Ishikawa (cell line): ENCODE results near the gene DAB2IP.

Source experiments
- CEBPB ChIP-seq: IDR thresholded peaks from 2 replicates; pipeline ENCODE4 v1.6.1; 2012
- CREB1 ChIP-seq: IDR thresholded peaks from 2 replicates; pipeline ENCODE4 v1.6.1; 2012; ENCODE audit warnings: low read depth
- EGR1 ChIP-seq: IDR thresholded peaks from 2 replicates; pipeline ENCODE4 v1.6.1; 2012
- EP300 ChIP-seq: IDR thresholded peaks from 2 replicates; pipeline ENCODE4 v1.6.1; 2012; ENCODE audit warnings: borderline replicate concordance
- FOXM1 ChIP-seq: IDR thresholded peaks from 2 replicates; pipeline ENCODE4 v1.6.1; 2012; ENCODE audit warnings: low read depth, borderline replicate concordance
- NFIC ChIP-seq: IDR thresholded peaks from 2 replicates; pipeline ENCODE4 v1.6.1; 2012
- RAD21 ChIP-seq: IDR thresholded peaks from 2 replicates; pipeline ENCODE4 v1.6.1; 2012; ENCODE audit warnings: low read depth
- TAF1 ChIP-seq: IDR thresholded peaks from 2 replicates; pipeline ENCODE4 v1.6.1; 2012; ENCODE audit warnings: low read depth, mild to moderate bottlenecking
- TCF12 ChIP-seq: IDR thresholded peaks from 2 replicates; pipeline ENCODE4 v1.6.1; 2012; ENCODE audit warnings: low read depth
- TEAD4 ChIP-seq: IDR thresholded peaks from 2 replicates; pipeline ENCODE4 v1.6.1; 2012
- YY1 ChIP-seq: IDR thresholded peaks from 2 replicates; pipeline ENCODE4 v1.6.1; 2012; ENCODE audit warnings: low read depth
- ZBTB7A ChIP-seq: IDR thresholded peaks from 2 replicates; pipeline ENCODE4 v1.6.1; 2012; ENCODE audit warnings: low read depth
- TF ChIP-seq, protein P1 (sequence below): IDR thresholded peaks from 2 replicates; pipeline ENCODE4 v1.6.1; 2012
- TF ChIP-seq, protein P2 (sequence below): IDR thresholded peaks from 2 replicates; pipeline ENCODE4 v1.6.1; 2012
- TF ChIP-seq, protein P3 (sequence below): IDR thresholded peaks from 2 replicates; pipeline ENCODE4 v1.6.1; 2012; ENCODE audit warnings: low read depth, mild to moderate bottlenecking

Gene DAB2IP

DNA sequence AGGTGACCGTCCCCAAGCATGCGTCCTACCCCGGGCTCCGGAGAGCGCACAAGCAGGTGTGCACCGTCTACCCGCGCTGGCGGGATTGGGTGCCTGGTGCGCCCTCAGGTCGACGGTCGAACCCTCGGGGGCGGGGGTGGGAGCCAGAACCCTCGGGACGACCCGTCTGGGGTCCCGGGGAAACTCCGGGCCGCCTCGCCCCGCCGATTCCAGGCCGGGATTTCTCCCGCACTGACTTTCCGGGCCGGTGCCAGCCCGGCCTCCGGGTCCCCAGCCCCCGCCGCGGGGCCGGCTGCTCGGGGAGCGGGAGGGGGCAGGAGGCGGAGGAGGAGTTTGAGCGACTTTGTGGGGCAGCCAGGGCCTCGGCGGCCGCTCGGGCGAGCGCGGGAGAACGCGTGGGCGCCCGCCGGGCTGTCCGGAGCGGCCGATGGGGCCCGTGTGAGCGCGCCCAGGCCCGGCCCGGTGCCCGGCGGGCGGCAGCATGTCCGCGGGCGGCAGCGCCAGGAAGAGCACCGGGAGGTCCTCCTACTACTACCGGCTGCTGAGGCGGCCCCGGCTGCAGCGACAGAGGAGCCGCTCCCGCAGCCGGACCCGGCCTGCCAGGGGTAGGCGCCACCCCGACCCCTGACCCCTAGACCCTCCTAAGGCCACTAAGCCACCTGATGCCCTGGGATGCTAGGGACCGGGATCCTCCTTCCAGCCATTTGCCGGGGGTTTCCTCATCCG is at the start of gene DAB2IP:
Gene DAB2IP (plus strand): TSS at position 340 of the 726 bp plus-strand sequence. CDS start 142 bp downstream, at position 482.
- peak; percentile 54; the same call in 1 of the 2 replicates for TF ChIP-seq EP300
- TF ChIP-seq ZBTB7A = peak; percentile 85
- peak; percentile 51; the same call in 1 of the 2 replicates for TF ChIP-seq TAF1
- TF ChIP-seq, protein P1, sequence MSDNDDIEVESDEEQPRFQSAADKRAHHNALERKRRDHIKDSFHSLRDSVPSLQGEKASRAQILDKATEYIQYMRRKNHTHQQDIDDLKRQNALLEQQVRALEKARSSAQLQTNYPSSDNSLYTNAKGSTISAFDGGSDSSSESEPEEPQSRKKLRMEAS = peak; percentile 25; the same call in 1 of the 2 replicates
- peak; percentile 71 for TF ChIP-seq EGR1
- no peak for TF ChIP-seq RAD21
- peak; percentile 66; the same call in 1 of the 2 replicates for TF ChIP-seq NFIC
- no peak for TF ChIP-seq FOXM1
- no peak for TF ChIP-seq YY1
- TF ChIP-seq TEAD4 = no peak
- TF ChIP-seq, protein P2, sequence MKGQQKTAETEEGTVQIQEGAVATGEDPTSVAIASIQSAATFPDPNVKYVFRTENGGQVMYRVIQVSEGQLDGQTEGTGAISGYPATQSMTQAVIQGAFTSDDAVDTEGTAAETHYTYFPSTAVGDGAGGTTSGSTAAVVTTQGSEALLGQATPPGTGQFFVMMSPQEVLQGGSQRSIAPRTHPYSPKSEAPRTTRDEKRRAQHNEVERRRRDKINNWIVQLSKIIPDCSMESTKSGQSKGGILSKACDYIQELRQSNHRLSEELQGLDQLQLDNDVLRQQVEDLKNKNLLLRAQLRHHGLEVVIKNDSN = no peak
- TF ChIP-seq CEBPB = no peak
- TF ChIP-seq TCF12 = peak; percentile 78; the same call in 1 of the 2 replicates
- TF ChIP-seq CREB1 = no peak
- TF ChIP-seq, protein P3, sequence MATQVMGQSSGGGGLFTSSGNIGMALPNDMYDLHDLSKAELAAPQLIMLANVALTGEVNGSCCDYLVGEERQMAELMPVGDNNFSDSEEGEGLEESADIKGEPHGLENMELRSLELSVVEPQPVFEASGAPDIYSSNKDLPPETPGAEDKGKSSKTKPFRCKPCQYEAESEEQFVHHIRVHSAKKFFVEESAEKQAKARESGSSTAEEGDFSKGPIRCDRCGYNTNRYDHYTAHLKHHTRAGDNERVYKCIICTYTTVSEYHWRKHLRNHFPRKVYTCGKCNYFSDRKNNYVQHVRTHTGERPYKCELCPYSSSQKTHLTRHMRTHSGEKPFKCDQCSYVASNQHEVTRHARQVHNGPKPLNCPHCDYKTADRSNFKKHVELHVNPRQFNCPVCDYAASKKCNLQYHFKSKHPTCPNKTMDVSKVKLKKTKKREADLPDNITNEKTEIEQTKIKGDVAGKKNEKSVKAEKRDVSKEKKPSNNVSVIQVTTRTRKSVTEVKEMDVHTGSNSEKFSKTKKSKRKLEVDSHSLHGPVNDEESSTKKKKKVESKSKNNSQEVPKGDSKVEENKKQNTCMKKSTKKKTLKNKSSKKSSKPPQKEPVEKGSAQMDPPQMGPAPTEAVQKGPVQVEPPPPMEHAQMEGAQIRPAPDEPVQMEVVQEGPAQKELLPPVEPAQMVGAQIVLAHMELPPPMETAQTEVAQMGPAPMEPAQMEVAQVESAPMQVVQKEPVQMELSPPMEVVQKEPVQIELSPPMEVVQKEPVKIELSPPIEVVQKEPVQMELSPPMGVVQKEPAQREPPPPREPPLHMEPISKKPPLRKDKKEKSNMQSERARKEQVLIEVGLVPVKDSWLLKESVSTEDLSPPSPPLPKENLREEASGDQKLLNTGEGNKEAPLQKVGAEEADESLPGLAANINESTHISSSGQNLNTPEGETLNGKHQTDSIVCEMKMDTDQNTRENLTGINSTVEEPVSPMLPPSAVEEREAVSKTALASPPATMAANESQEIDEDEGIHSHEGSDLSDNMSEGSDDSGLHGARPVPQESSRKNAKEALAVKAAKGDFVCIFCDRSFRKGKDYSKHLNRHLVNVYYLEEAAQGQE = no peak

GRCh38 chr9:121603028-121603427 is 48.4 kb upstream of the DAB2IP start:
- TF ChIP-seq TCF12 (no peak), FOXM1 (no peak), CREB1 (no peak), EGR1 (no peak), TAF1 (no peak), ZBTB7A (no peak), TEAD4 (no peak), NFIC (no peak), EP300 (no peak)
- TF ChIP-seq, protein P3 = no peak
- TF ChIP-seq, protein P1 = no peak
- TF ChIP-seq, protein P2 = no peak

GRCh38 chr9:121604242-121604641 is 47.2 kb upstream of the DAB2IP start:
- TF ChIP-seq CEBPB (no peak), TCF12 (no peak), TAF1 (no peak), CREB1 (no peak)
- TF ChIP-seq, protein P2 = no peak
- TF ChIP-seq, protein P1 = no peak

- TF ChIP-seq CREB1 = no peak
- no peak for TF ChIP-seq CEBPB
- TF ChIP-seq, protein P1 = no peak
- TF ChIP-seq NFIC = no peak
- TF ChIP-seq TAF1 = no peak
- no peak for TF ChIP-seq EP300
- no peak for TF ChIP-seq ZBTB7A
- no peak for TF ChIP-seq EGR1
- no peak for TF ChIP-seq FOXM1
- TF ChIP-seq, protein P2 = no peak
- TF ChIP-seq, protein P3 = no peak
- no peak for TF ChIP-seq TCF12
- TF ChIP-seq RAD21 = no peak
- TF ChIP-seq YY1 = no peak
These were observed 46.8 kb upstream of the DAB2IP start for GRCh38 chr9:121604654-121605053.
